HG02623 (cell line): Measurements from ENCODE around the gene EIPR1.

Source experiments
- ATAC-seq: cut with Tn5 transposase; IDR thresholded peaks from one replicate; pipeline ENCODE4 v1.9.1; 2021; ENCODE audit warnings: moderate library complexity; ENCODE audit not compliant: unreplicated experiment

Gene EIPR1

GRCh38 chr2:3141696-3142095 lies 235.9 kb downstream of the EIPR1 start:
- ATAC-seq = no peak

- ATAC-seq = no peak
These were observed 237.7 kb downstream of the EIPR1 start for GRCh38 chr2:3139906-3140305.
